OCI-M2 (cell line): ENCODE data around the gene PACRG.

ENCODE experiments used
- DNase-seq: peaks from one replicate; lab custom pipeline; 2025; ENCODE audit not compliant: unreplicated experiment; lab: John Stamatoyannopoulos, UW

The PACRG gene

GRCh38 chr6:162998777-162999176, 271.0 kb downstream of the PACRG start:
- DNase-seq: no peak

- no peak for DNase-seq
Measured at GRCh38 chr6:162999575-163000285, 272.0 kb downstream of the PACRG start.

GRCh38 chr6:163001330-163001729, 273.6 kb downstream of the PACRG start:
- no peak for DNase-seq

DNA sequence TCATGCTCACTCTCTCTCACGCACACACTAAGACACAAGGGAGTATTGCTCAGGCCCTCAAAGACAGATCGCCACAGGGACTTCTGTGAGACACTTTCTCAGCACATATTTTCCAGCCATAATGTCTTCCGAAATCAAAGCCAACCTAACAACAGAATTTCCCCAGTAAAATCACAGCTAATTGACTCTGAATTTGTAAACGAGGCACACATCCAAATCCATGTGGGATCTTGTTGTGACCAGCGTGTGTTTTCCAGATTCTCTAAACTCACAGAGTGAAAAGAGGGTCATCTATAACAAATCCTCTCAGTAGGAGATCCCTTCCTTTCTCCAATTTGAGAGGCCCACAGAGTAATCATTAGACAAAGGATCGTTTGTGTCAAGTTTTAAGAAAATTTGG, 280.4 kb downstream of the PACRG start:
- no peak for DNase-seq

DNA sequence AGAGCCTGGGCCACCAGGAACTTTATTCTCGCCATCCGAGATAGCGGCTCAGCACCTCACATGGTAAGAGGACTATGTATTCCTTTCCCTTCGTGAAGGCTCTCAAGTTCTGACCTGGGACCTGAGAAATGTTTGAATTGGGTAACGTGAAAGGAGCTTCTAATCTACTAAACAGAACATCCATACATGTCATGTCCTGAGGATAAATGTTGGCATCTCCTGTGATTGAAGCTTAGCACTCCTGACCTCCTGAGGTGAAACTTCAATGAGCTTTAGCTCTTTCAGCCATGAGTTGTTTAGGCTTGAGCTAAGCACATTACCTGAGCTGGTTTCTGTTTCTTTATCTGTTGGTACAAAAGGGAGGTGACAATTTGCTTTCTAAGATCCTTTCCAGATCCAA, 280.9 kb downstream of the PACRG start:
- DNase-seq: no peak

DNA sequence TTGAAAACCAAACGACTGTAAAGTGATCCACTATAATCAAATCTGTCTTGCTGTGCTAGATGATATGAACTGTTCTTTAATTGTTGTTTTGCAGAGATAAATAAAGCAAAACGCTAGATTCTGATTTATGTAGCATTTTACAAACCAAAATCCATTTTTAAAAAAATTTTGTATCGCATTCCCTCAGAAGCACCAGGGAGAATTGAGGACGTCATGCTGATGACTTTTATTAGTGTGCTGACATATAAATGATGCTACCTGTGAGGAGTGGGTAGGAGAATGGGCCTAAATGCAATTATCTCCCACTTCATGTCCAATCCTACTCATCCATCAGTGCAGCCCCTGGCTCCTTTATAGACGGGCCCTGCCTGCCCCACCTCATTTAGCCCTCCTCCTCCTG, 282.4 kb downstream of the PACRG start:
- no peak for DNase-seq

- no peak for DNase-seq
Measured at GRCh38 chr6:163014736-163015135, 287.0 kb downstream of the PACRG start.

GRCh38 chr6:163017801-163018200, 290.0 kb downstream of the PACRG start:
- DNase-seq: no peak

GRCh38 chr6:163019926-163020325, 292.2 kb downstream of the PACRG start:
- no peak for DNase-seq

DNA sequence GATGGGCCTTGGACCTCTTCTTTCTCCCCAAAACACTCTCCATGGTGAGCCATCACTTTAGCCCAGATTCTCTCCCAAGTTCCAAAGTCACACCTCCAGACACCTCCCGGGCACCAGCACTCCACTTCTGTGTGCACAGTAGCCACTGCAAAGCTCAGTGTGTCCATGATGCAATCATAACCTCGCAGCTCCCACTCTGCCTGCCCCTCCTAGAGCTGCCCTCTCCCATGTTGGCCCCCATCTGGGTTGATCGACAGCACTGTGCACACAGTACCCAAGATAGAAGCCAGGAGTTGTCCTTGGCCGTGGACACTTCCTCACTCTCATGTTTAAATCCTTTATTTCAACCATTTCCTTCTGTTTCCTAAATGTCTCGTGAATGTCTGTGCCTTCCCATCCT, 293.3 kb downstream of the PACRG start:
- DNase-seq: no peak

DNA sequence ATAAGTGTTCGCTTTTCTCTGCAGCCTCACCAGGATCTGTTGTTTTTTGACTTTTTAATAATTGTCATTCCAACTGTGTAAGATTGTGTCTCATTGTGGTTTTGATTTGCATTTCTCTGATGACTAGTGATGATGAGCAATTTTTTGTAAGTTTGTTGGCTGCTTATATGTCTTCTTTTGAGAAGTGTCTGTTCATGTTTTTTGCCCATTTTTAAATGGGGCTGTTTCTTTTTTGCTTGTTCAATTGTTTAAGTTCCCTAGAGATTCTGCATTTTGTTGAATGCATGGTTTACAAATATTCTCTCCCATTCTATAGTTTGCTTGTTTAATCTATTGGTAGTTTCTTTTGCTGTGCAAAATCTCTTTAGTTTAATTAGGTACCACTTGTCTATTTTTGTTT, 295.9 kb downstream of the PACRG start:
- DNase-seq: no peak

DNA sequence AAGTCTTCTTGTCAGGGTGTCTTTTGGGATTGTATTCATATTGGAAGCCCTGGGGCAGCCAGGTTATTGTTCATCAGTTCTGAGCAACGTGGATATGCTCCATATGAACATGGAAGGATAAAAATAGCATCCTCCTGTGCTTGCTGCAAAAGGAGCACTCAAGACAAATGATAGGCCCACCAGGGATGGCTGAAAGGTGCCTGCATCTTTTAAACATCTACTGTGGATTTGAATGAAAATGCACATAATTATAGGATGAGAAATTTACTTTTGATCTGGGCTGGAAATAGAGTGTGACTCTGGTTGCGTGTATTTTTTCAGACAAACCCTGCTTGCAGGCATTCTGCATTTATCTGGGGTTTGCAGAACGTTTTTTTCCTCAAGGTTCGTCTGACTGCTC, 299.1 kb downstream of the PACRG start:
- DNase-seq: no peak

DNA sequence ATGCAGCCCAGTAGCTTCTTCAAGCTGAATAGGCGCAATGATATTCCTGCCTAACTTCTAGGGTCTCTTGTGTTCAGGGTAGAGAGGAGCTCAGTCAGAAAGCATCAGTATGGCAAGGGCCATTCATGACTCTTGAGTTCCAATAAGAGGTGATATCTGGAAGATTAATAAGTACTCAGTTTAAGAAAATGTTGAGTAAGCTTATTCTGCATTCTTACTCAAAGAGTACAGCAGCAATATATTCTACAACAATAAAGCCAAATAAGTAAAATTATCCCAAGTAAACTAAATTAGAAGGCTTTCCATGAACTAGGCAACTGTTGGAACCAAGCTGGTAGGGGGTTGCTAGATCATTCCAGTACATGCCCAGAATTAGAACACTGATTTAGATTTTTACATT, 303.2 kb downstream of the PACRG start:
- DNase-seq: no peak

DNA sequence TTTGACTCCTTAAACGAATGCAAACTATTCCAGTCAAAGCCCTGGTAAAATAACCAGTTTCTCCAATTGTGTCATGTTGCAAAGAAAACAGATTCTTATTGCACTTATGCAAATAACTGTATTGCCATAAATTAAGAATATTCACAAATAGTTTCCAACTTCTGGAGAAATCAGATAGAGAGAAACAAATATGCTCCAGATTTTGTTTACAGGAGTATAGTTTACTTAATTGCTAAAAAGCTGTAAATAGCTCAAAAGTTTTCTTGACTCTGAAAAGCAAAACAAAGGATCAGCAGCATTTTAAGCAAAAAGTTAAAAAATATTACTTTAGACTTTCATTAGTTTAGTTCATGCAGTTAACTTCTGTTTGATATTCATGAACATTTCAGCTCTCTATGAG, 304.2 kb downstream of the PACRG start:
- no peak for DNase-seq

GRCh38 chr6:163036160-163036645, 308.4 kb downstream of the PACRG start:
- DNase-seq: no peak

GRCh38 chr6:163038317-163038716, 310.5 kb downstream of the PACRG start:
- no peak for DNase-seq

DNA sequence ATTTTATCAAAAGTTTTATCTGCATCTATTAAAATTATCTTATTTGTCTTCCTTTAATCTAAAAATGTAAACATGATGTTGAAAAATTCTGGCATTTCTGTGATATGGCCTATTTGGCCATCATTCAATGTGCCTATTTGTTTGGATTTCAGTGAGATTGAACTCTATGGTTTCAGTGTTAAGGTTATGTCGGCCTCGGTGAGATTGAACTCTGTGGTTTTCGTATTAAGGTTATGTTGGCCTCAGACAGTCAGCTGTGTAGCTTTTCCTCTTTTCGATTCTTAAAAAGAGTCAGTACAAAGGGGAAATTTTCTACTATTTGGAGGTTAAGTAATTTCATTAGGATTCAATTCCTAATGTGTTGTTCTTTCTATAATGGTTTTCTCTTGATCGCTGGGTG, 320.6 kb downstream of the PACRG start:
- no peak for DNase-seq

GRCh38 chr6:163053667-163054344, 326.0 kb downstream of the PACRG start:
- no peak for DNase-seq

DNA sequence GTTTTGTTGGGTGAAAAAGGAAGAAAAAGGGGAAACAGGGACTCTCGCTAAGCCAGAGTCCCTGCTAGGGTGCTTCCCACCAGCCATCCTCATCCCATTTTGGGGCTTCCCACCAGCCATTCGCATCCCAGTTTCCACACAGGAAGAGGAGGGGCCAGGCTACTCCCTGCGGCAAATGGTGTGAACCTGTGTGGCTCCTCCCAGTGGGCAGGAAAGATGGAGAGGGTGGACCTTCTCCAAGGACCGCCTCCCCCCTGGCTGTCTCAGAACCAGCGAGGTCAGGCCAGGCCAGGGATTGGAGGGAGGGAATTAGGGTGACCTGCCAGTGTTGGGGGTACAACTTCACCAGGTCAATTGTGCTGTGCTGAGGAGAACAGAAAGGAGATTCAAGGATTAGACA, 326.9 kb downstream of the PACRG start:
- DNase-seq: no peak

DNA sequence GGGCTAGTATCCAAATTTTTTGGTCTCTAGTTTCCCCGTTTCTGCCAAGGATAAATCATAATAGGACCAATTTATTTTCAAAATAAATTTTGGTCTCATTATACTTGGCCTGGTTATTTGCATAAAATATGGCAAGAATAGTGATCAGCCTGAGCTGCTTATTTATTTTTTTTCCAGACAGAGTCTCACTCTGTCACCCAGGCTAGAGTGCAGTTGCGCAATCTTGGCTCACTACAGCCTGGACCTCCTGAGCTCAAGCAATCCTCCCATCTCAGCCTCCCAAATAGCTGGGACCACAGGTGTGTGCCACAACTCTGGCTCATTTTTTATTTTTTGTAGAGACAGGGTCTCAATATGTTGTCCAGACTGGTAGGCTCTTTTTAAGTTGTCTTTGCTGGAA, 329.5 kb downstream of the PACRG start:
- DNase-seq: no peak

DNA sequence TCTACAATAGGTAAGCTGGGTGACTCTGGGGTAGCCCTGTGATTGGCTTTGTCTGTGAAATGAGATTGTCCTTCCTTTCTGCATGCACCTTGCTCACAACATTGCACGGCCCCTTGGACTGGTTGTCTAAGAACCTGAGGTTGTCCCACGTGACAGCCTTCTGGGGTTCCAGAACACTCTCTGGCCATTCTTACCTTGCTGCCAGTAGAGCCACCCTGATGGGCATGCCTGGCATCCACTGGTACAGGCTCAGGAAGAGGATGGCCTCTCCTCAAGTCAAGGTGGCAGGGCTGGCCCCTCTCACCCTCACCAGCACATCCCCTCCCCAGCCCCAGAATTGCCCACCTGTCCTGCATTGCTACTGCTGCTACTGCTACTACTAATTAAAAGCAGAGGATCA, 335.0 kb downstream of the PACRG start:
- no peak for DNase-seq

DNA sequence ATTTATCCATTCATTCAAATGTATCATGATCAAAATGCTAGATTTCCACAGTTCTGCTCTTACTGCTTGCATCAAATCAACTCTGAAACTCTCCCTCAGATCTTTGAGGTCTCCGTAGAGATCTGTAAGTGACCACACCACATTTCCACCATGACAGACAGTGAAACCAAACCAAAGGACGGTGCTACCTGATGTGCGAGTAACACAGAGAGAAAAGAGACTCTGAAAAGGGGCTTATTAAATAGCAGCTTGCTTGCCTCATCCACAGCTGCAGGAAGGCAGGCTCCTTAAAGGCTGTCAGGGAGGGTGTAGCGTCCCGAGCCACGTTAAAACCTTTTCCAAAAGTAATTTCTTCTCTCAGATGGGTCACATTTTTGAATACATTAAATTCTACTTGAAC, 335.8 kb downstream of the PACRG start:
- DNase-seq: no peak

GRCh38 chr6:163064397-163064796, 336.6 kb downstream of the PACRG start:
- no peak for DNase-seq
